ENCODE results near the gene TSPAN5.

The TSPAN5 gene

DNA sequence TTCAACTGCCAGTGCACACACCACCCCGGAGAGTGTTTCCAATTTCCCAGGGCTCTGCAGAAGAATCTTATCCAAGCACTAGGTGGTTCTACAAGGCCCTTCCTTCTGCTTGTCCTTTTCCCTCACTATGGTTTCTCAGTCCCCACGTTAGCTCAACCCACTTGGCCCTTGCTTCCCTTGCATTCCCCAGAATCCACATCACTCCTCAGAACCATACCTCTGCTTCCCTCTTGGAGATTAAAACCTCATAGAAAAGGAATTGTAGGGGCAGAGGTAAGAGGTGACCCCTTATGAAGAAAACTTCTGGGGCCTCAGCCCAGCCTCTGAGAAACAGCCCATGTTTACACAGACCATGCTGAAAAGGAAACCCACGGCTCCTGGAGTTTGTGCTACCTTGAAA lies 42.4 kb downstream of the TSPAN5 start:
- DNase-seq: no peak

DNA sequence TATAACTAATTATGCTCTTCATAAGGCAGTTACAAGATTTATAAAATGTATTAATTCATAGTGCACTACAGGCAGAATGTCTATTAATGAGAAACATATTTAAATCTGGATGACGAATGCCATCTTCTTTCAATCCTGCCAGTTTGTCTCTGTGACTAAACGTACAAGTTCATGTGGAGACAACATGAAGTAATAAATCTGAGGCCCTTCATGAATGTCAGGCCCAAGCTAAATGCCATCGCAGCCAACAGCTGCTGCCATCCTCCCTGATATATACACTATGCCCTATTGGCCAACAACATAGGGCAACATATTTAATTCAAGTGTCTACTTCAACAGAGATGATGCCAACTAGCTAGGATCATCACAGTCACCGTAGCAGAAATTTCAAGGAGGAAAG lies 43.7 kb downstream of the TSPAN5 start:
- DNase-seq: no peak

DNA sequence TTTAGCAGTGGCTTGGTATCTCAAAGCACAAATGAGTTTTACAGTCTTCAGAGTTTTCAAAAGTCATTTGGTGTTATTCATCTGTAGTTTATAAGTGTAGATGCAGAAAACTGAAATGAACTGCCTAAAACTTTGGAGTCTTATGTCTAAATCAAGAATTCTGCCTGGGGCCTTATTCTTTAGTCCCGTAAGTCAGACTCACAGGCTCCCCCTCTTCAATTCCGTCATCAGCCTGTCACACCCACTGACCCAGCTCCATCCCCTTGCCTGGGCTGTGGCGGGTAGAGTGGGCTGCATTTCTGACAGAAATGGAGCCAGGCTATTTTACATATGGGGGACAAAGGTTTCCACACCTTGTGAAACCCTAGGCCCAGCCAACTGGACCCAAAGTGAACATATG lies 44.3 kb downstream of the TSPAN5 start:
- DNase-seq: no peak

DNA sequence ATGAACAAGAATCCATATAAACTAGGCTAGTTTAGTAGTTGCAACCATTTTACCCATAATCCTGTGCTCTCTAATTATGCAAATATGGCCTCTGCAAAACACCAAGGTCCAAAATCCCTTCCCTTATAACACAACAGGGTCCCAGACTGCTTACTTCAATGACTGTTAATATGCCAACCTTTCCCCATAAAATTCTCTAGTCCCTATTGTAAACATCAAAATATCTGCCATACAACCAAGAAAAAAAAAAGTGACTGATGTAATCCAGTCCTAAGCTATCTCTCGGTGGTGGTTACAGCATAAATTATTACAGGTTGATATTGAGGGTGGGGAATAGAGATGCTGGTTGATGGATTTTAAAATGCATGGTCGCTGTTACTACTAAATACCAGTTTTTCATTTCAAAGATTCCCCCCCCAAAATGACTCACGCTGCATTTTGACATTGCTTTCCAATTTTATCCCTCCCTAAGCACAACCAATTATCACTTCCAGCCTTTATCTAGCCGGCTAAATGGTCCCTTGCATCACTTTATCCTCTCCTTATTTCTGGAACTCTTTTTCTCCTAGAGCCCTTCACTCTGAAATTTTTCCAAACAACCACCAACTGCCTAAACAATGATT lies 44.8 kb downstream of the TSPAN5 start:
- no peak for DNase-seq

DNA sequence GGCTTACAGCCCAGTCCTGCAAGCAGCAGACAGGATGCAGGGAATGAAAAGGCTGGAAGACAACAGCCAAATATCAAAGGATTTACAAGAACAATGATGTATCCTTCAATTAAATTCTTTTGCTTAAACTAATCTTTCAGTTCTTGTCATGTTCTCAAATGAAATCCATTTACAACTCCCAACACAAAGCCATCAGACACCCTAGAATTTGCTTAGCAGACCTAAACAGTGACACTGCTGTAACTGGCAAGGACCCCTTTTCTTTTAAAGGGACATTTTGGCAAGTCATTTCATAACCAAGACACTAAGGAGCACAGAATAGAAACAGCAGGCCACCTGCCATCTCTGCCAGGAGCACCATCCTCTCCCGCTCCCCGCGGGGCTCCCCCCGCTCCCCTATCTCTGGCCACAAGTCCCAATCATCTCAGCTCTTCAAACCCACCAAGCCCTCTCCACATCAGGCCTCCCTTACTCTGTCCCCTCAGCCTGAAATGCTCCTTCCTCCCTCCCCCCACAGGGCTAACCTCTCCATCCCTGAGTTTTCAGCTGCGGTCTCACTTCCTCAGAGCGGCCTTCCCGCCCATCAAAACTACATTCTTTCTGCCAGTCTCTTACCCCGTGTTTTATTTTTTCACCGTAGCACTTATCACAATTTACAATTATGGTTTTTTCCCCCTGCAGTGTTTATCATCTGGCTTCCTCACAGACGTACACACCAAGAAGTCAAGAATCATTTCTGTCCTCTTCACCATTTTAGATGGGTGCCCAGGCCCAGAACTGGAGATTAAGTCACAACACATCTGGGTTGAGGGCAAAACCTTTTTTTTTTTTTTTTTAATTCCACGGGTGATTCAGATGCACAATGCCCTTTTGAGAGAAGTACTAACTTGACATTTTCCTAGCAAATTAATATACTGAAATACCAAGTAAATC lies 45.8 kb downstream of the TSPAN5 start:
- DNase-seq: no peak

DNA sequence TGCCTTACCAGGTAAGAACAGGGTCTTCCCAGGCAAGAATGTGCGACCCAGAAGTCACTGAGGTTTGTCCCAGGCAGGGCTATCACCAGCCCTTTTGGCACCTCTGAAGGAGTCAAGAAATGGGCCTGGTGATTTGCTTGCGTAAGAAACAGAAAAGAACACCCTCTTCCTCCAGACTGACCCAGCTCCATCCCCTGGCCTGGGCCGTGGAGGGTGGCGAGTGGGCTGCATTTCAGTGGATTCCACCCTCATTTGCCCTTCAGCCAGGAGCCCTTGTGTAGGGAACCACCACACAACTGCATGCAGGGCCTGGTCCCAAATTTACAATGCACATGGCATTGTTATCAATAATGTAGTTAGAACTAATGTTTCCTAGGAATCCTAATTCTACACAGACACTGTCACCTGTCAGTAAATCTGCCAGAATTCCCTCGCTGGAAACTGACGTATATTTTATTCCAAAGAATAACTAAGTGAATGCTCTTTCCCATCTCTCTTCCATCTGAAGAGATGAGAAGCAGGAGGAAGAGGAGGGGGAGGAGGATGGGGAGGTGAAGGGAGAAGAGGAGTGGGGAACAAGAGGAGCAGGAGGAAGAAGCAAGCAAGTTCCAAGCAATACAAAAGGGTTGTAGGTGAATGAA lies 46.6 kb downstream of the TSPAN5 start:
- no peak for DNase-seq

DNA sequence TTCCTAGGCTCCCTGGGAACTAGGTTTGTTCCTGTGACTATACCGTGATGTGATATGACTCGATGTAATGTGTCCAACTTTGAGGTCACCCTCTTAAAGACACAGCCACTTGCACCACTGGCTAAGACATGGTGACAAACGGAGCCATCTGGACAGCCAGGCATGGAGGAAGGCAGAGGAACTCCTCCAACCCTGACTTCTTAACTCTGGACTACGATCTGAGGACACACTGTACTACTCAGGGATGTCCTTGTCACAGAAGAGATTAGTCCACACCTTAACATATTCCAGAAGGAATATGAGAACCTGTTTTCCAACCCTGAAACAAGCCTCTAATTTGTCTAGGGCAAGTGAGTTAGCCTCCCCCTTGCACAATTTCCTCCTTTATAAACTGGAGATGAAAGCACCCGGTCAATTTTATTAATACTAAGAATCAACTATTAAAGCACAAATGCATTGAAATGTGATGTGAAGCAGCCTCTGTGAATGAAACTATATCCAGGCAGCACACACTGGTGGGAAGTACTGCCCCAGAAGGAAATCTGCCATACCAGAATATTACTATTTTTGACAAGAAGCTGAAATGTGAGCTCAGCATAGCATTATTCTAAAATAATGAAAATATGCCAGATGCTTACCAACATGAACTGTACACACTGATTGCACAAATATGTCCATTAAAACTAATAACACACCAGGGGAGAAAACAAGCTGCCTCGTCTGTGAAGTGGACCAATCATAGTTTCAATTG lies 47.3 kb downstream of the TSPAN5 start:
- no peak for DNase-seq

DNA sequence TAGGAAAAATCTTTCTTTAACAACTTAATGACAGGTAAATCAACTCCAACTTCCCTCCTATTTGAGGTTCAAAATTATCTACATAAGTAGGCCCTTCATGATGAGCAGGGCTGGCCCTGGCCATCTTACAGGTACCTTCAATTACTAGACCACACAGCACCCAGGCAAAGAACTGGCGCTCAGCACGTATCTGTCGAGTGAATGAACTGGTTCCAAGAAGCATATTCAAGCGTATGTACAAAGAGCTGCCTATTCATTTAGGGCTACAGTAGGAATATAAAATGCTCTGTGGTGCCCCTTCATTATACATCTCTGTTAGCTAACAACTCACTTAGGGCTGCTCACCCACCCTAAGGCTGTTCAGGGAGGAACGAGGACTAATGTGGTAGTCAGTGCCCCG lies 48.0 kb downstream of the TSPAN5 start:
- no peak for DNase-seq

DNA sequence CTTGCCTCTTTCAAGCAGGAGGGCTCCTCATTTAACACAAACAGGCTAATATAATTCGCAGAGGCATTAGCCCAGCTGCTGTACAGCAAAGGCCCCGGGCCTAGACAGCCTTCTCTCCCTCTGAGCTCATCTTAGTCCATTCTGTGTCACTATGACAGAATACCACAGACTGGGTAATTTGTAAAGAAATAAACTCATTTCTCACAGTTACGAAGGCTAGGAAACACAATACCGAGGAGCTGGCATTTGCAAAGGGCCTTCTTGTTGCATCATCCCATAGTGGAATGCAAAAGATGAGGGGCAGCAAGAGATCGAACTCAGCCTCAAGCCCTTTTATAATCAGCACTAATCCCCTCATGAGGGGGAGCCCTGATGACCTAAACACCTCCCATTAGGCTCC lies 48.5 kb downstream of the TSPAN5 start:
- DNase-seq: no peak

DNA sequence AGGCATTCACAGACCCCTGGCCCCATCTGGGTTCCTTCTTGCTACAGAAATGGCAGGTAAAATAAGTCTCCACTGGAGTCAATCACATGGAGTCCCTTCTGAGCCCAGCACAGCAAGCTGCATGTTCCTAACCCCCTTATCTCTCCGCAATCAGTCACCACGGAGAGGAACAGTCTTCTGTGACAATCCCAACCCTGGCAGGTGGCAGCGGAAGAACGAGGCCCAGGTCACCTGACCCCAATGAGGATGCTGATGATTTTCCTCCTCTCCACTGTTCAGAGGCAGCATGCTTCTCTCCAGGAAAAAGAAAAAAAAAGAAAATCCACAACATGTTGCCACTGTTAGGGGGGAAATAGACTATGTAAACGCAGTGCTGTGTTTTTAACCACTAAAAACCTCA lies 50.1 kb downstream of the TSPAN5 start:
- no peak for DNase-seq

DNA sequence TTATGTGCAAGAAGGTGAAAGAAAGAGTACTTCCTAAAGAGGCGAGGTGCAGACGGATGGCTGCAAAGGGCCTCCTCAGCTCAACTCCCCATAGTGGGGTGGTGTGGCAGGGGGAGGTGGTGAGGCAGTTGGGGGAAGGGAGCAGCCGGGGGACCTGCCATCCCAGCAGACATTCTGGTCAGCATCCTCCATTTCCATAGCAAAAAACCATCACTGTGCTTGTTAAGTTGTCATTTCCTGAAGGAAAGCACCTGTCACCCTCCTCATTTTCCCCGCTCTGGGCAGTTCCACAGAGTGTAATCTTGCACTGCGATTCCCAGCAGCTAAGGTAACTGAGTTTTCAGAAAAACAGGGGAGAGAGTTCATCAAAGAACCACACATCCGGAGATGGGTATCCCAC lies 51.5 kb downstream of the TSPAN5 start:
- DNase-seq: no peak

DNA sequence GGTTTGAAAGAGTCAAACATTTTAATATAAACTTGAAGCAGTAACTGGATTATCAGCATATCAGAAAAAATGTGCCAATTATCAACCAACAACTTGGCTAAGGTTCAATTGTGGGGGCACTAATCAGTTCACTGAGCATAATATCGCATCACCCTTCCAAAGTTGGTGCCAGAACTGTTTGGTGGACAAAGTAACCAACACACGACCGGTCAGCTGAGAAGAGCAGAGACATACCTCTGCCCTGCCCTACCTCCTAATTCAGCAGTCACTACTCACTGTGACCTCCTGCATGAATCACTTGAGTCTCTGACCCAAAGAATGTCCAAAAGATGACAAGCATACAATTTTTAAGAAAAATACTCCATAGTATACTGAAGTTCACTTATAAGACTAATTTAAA lies 53.2 kb downstream of the TSPAN5 start:
- DNase-seq: no peak

DNA sequence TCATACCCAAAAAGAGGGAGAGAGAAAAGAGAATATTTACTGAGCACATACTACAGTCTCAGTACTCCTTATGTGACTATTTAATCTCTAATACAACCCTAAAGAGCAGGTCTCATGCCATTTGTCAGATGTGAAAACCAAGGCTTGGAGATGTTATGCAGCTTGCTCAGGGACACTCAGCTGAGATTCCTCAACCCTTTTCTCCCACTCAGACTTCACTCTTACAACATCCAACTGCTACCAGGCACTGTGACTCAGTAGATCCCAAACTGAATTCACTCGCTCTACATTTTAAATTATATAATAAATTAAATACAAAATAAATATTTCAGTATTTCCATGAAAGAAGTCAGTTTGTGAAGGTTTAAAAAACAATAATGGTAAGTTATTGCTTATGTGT lies 53.7 kb downstream of the TSPAN5 start:
- DNase-seq: no peak

DNA sequence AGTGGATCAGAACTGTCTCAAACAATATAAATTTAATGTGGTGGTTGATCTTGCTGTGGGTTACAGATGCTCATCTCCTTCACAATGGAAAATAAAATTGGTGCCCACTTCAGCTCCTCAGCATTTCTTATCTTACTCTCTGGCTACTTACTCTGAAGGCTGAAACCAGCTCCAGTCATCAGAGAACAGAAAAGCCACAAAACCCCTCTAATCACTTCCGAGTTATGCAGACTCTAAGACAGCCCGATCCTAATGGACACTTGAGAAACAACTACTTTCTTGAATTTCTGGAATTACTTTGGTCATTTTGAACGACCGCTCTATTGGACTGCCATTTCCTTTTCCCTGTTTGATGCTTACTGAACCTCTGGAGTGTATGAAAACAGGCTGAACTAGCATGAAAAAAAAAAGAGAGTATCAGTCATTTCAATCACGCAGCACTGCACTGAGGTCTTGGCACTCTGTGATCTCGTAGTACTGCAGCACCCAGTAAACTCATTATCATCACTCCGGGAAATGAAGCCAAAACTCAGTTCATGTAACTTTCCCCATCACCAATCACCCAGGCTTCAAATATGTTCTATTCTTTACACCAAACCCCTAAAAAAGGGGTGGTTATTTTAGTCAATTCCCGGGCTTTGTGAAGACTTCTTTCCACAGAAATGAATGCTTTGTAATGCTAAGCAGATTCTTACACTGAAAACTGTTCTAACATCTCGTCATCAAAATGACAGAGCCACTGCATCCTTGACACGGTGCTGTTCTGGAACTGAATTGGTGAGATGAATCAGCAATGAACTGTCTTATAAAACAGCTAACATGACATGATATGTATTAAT lies 54.5 kb downstream of the TSPAN5 start:
- DNase-seq: no peak

DNA sequence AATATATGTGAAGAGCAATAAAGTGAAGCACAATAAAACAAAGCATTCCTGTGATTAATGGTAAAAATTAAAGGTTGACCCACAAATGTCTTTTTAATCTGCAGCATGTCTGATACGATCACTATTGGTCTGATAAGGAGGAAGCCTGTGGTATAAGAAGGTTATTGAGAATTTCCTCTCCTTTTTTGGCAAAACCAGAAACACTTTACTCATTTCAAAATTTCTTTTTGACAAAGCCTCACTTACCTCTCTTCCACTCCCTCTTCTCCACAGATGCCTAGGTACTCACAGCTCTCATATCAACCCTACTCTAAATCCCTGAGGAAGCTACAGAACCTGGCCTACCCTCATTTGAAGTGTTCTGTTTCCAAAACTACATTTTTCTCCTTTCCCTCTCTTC lies 56.1 kb downstream of the TSPAN5 start:
- no peak for DNase-seq

DNA sequence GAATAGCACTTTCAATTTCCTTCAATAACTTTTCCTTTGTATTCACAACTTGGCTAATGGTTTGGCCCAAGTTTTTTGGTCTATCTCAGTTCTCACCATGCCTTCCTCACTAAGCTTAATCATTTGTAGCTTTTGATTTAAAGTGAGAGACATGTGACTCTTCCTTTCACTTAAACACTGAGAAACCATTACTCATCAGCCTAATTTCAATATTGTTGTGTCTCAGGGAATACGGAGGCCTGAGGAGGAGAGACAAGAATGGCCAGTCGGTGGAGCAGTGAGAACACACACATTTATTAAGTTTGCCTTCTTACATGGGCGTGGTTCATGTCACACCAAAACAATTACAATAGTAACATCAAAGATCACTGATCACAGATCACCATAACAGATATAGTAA lies 56.7 kb downstream of the TSPAN5 start:
- no peak for DNase-seq

DNA sequence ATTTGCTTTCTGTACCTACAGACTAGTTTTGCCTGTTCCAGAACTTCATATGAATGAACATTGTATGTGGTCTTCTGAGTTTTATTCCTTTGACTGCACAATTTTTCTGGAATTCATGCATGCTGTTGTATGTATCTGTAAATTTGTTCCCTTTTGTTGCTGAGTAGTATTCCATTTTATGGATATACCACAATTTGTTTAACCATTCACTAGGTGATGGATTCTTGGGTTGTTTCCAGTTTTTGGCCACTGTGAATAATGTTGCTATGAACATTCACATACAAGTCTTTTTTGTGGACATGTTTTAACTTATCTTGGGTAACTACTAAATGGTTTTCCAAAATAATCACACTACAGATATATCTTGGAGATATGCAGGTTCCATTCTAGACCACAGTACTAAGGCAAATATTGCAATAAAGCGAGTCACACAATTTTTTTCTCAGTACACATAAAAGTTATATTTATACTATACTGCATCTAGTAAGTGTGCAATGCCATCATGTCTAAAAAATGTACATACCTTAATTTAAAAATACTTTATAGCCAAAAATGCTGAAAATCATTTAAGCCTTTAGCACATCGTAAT lies 58.7 kb downstream of the TSPAN5 start:
- DNase-seq: no peak

DNA sequence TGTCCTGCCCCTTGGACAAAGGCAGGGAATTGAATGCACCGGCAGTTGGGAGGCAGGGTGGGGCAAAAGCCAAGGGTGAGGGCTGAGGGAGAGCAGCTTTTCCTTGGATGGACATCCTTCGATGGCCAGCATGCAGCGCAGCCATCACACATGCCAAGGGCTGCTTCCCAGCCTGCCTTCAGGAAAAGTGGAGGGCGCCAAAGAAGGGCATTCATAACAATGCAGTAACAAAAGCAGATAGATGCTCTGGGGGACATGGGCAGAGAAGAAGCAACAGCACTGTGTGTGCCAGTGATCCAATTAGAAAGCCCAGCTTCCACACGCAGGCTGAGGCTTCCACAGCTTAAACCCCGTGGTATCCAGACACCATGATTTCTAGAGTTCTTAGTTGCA lies 71.5 kb downstream of the TSPAN5 start:
- DNase-seq: no peak

DNA sequence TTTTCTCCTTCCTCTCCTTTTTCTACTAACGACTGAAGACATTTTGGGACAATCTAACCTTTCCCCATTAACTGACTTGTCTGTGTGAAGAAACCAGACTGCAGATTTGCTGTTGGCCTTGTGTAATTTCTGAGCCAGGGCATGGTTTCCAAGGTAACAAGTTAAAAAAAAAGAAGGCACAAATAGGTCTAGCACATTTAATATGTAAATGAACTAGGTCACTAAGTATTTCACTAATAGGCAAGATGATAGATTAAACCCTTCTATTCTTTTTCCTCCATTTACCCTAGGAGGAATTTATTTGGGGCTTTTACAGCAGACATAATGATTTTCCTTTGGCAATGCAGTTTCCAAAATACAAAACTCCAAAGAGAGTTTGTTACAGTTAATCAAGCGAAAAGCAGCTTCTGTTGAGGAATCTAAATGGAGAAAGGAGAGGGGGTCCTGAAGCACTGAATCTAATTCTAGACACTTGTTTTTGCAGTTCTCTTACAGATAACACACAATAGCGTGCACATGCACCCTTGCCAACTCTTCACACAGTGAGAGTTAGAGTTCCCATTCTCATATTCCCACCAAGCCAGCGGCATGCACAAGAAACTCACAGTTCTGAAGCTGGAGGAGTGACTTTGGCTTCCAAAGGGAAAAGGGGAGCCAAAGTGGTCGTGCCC lies 72.0 kb downstream of the TSPAN5 start:
- no peak for DNase-seq

DNA sequence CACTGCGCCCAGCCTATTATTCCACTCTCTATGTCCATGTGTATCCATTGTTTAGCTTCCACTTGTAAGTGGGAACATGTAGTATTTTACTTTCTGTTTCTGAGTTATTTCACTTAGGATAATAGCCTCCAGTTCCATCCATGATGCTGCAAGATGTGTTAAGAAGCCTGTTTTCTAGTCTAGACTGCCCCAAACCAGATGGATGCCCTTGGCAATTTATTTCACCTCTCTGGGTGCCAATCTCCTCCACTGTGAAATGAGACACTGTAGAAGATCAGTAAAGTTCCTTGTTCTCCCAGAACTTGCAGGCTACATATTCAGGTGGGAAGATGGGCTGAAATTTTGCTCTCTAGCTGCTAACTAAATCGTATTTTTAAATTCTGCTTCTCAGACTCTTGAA lies 72.8 kb downstream of the TSPAN5 start:
- DNase-seq: no peak

DNA sequence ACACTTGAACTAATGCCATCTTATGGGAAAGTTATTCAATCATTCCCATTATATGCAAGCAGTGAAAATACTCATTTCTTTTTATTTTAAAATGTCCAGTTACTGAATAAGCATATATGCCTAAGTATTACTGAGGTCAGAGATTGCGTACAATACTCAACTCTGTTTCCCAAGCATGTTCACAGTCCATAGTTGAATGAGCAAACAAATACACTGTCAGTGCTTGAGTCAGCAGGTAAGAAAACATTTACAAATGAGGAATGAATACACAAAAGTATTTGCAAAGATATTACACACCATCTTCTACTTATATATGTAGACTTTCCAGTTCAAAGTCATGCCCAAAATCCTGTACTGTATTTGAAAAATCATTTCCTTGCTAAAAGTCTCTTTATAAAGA lies 74.1 kb downstream of the TSPAN5 start:
- no peak for DNase-seq

DNA sequence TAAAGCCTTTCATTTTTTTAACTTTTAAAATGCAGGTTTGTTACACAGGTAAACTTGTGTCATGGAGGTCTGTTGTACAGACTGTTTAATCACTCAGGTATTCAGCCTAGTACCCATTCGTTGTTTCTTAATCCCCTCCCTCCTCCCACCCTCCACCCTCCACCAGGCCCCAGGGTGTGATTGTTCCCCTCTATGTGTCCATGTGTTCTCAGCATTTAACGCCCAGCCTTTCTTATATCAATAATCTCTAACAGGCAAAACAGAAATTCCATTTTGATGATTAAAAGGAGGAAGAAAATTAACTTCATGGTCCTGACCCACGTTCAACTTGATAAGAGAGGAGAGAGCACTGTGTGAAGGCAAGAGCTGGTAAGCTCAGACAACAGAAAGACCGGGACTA lies 75.1 kb downstream of the TSPAN5 start:
- DNase-seq: no peak
